Measurements from ENCODE around the gene TEC.

TEC gene

DNA sequence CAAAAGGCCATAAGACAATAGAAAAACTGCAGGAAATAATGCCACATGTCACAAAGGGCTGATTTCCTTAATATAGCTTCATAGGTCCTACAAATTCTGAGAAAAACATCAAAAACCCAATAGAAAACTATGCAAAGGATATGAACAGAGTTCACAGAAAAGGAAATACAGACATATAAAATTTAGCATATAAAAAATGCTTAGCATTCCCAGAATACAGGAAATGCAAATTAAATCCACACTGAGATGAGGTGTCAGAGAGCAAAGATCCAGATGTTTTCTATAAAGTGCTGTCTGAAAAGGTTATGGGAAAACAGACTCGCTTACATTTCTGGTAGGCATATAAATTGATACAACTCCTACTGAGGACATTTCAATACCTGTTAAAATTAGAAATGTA is 169.4 kb downstream of the TEC start:
- no peak overlapping the region for H3K27ac ChIP-seq (ENCODE audit: insufficient read depth, low read depth, low read length, poor library complexity, severe bottlenecking)
- H3K27me3 ChIP-seq (ENCODE audit: control insufficient read depth, insufficient read depth, low read length, poor library complexity, severe bottlenecking): no peaks in the 10 kb centered on the region
- no peaks in the 10 kb centered on the region for H3K9me3 ChIP-seq (ENCODE audit: control insufficient read depth, low read length)
- H3K4me1 ChIP-seq (ENCODE audit: control insufficient read depth, insufficient read depth, low read length): no peaks in the 10 kb centered on the region
- no peak overlapping the region for H3K4me3 ChIP-seq (ENCODE audit: insufficient read depth, low read depth, low read length)
- WGBS, 2 experiments: 100% methylated on average over 1 of the region's 1 CpG; no CpG with 5 or more reads in 1 of the 2 experiments
- H3K36me3 ChIP-seq (ENCODE audit: control insufficient read depth, insufficient read depth, low read length): no peaks in the 10 kb centered on the region

DNA sequence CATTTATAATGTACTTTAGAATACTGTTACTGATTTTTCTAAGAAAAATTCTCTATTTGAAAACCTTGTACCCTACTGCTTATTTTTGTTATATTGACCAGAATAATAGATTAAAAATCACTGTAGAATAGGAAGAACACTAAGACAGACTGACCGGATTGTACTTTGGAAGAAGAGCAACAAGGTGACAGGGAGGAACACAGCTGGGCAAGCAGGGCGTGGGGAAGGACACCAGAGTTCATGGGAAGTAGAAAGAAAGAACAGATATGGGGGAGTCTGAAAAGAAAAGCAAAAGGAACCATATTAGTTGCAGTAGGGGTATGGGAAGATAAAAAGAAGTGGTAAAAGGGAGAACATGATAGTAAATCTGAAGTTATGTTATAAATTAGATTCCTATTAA is 174.2 kb downstream of the TEC start:
- Histone ChIP-seq H3K4me3 (ENCODE audit: insufficient read depth, low read depth, low read length) (no peak overlapping the region), H3K27ac (ENCODE audit: insufficient read depth, low read depth, low read length, poor library complexity, severe bottlenecking) (no peak overlapping the region), H3K36me3 (ENCODE audit: control insufficient read depth, insufficient read depth, low read length) (no peaks in the 10 kb centered on the region), H3K27me3 (ENCODE audit: control insufficient read depth, insufficient read depth, low read length, poor library complexity, severe bottlenecking) (no peaks in the 10 kb centered on the region), H3K9me3 (ENCODE audit: control insufficient read depth, low read length) (no peaks in the 10 kb centered on the region), H3K4me1 (ENCODE audit: control insufficient read depth, insufficient read depth, low read length) (no peaks in the 10 kb centered on the region)
- 85 to 88% methylated on average over 2 of the region's 2 CpGs for WGBS, 2 experiments

DNA sequence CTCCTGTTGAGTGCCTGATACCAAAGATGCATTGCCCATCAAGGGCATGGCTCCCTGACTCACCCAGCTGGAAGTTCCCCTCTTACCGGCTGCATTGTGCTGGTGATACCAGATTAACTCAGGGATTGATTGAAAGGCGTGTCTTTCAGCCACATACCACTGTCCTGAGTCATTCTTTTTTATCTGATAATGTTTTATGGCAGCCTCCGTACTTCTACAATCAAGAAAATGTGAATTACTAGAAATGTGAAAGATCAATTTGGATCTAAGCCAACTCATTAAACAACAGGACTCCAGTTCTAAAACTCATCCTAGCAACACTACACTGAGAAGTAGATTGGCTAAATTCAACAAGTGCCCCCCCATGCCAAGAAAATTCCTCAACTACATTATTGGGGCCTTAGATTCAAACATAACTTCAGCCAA is 175.6 kb downstream of the TEC start:
- Histone ChIP-seq H3K9me3 (ENCODE audit: control insufficient read depth, low read length) (no peaks in the 10 kb centered on the region), H3K27me3 (ENCODE audit: control insufficient read depth, insufficient read depth, low read length, poor library complexity, severe bottlenecking) (no peaks in the 10 kb centered on the region), H3K4me3 (ENCODE audit: insufficient read depth, low read depth, low read length) (no peak overlapping the region), H3K36me3 (ENCODE audit: control insufficient read depth, insufficient read depth, low read length) (no peaks in the 10 kb centered on the region), H3K4me1 (ENCODE audit: control insufficient read depth, insufficient read depth, low read length) (no peaks in the 10 kb centered on the region), H3K27ac (ENCODE audit: insufficient read depth, low read depth, low read length, poor library complexity, severe bottlenecking) (no peak overlapping the region)
- WGBS, 2 experiments: 44 to 65% methylated on average over 2 to 3 of the region's 3 CpGs

DNA sequence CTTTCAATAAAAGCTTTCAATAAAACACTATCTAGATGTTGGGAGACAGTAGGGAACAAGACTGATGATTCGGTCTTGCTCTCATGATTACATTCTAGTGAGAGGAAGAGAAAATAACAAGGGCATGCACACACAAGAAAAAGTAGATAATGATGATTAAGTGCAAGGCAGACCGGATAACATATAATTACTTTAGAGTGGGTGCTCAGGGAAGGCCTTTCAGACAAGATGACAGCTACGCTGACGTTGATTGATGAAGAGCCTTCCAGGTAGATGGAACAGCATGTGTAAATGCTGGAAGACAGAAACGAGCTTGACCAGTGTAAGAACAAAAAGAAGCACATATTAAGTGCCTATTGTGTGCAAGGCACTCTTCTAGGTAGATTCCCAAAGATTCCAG is 179.0 kb downstream of the TEC start:
- H3K9me3 ChIP-seq (ENCODE audit: control insufficient read depth, low read length): no peaks in the 10 kb centered on the region
- H3K4me1 ChIP-seq (ENCODE audit: control insufficient read depth, insufficient read depth, low read length): no peaks in the 10 kb centered on the region
- H3K36me3 ChIP-seq (ENCODE audit: control insufficient read depth, insufficient read depth, low read length): no peaks in the 10 kb centered on the region
- no peak overlapping the region for H3K27ac ChIP-seq (ENCODE audit: insufficient read depth, low read depth, low read length, poor library complexity, severe bottlenecking)
- H3K27me3 ChIP-seq (ENCODE audit: control insufficient read depth, insufficient read depth, low read length, poor library complexity, severe bottlenecking): no peaks in the 10 kb centered on the region
- H3K4me3 ChIP-seq (ENCODE audit: insufficient read depth, low read depth, low read length): no peak overlapping the region
- 91 to 93% methylated on average over 5 of the region's 5 CpGs for WGBS, 2 experiments

DNA sequence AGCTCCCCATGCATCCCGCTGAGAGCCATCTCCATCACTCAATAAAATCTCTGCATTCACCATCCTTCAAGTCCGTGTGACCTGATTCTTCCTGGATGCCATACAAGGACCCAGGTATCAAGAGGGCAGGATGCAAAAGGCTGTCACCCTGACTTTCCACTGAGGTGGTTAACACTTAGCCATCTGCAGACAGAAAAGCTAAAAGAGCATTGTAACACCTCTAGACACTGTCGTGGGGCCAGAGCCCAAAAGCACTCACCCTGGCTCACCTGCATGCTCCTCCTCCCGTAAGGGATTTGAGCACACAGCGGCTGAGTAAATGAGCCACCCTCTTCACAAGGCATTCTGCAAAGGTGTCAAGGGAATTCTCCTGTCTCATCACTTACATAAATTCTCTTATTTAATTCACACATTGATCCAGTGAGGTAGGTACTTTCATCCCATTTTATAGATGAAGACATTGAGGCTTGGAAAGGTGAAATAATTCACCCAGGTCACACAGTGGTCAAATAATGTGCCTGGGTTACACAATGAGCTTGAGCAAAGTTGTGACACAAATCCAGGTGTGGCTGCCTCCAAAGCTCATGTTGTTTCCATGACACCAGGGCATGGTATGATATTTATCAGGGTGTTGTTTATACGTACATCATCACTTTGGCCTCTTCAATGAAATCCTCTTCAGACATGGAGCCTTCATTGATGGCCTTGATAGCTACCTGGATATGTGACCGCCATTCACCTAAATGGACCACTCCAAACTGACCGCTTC is 183.6 kb downstream of the TEC start:
- Histone ChIP-seq H3K27me3 (ENCODE audit: control insufficient read depth, insufficient read depth, low read length, poor library complexity, severe bottlenecking) (no peaks in the 10 kb centered on the region), H3K27ac (ENCODE audit: insufficient read depth, low read depth, low read length, poor library complexity, severe bottlenecking) (no peak overlapping the region), H3K4me3 (ENCODE audit: insufficient read depth, low read depth, low read length) (no peak overlapping the region), H3K36me3 (ENCODE audit: control insufficient read depth, insufficient read depth, low read length) (no peaks in the 10 kb centered on the region), H3K9me3 (ENCODE audit: control insufficient read depth, low read length) (no peaks in the 10 kb centered on the region), H3K4me1 (ENCODE audit: control insufficient read depth, insufficient read depth, low read length) (no peaks in the 10 kb centered on the region)
- 67 to 73% methylated on average over 8 of the region's 8 CpGs for WGBS, 2 experiments
